Retinal pigment epithelial cell (primary cell): ENCODE results near the gene NR1I3.

Experiments
- DNase-seq: peaks from one replicate; pipeline ENCODE4 v3.0.0-alpha.2; 2010; ENCODE audit warnings: low read depth
- H3K4me3 ChIP-seq: 2 replicates; pipeline ENCODE4 v1.5.1; 2011; ENCODE audit warnings: mild to moderate bottlenecking, low read length, control low read depth, moderate library complexity
- CTCF ChIP-seq: conservative IDR thresholded peaks from 2 replicates; pipeline ENCODE4 v1.5.1; 2011; ENCODE audit warnings: low read depth, low read length, control low read depth, inconsistent platforms

NR1I3 gene

GRCh38 chr1:161201836-161202712 lies 35.9 kb downstream of the NR1I3 start, which contains the start of gene NDUFS2:
Gene NDUFS2 (plus strand): TSS chr1:161202367. CDS start chr1:161202386, 19 bp downstream.
- TF ChIP-seq CTCF, result peak; percentile 55

GRCh38 chr1:161200992-161201835 lies 36.8 kb downstream of the NR1I3 start:
- no peak for DNase-seq
- no peak for TF ChIP-seq CTCF
- no peak overlapping the region for H3K4me3 ChIP-seq

More at GRCh38 chr1:161201836-161202712, 35.9 kb downstream of the NR1I3 start, which contains the start of gene NDUFS2:
- peak within 1 kb of the TSS; percentile 95 for H3K4me3 ChIP-seq
- DNase-seq, result peak; percentile 96

GRCh38 chr1:161200421-161200991 lies 37.5 kb downstream of the NR1I3 start:
- H3K4me3 ChIP-seq, result no peak overlapping the region
- TF ChIP-seq CTCF, result no peak

GRCh38 chr1:161199506-161200139 lies 38.4 kb downstream of the NR1I3 start:
- no peak for TF ChIP-seq CTCF
- H3K4me3 ChIP-seq, result no peak overlapping the region
- DNase-seq, result no peak

More at GRCh38 chr1:161200421-161200991, 37.5 kb downstream of the NR1I3 start:
- DNase-seq, result no peak

- TF ChIP-seq CTCF, result no peak
- no peak within 1 kb of the TSS for H3K4me3 ChIP-seq
- DNase-seq, result no peak
Observed at GRCh38 chr1:161198897-161199431, 39.0 kb downstream of the NR1I3 start, which contains the start of gene ADAMTS4. Gene ADAMTS4 (minus strand): TSS chr1:161199054. CDS start chr1:161198627, 427 bp downstream.

- no peak overlapping the region for H3K4me3 ChIP-seq
- TF ChIP-seq CTCF, result no peak
- no peak for DNase-seq
Observed at GRCh38 chr1:161198194-161198896, 39.7 kb downstream of the NR1I3 start.
